ENCODE results near the gene PLD5.

Gene PLD5

DNA sequence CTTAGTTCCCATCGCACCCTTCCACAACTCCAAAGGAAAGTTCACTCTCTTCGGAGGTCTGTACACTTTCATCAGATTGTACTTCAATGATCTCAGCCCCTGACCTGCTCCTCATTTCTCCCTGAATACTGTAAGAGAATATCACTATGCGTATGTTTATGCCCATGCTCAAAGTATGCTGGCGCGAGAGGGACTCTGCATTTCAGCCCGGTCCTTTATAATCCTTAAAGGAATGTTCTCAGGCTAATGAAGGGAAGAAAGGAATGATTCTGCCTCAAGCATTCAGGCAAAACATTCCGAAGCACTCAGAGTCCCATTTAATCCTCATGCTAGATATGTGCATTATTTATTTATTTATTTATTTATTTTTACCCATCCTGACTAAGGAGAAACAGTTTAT lies 76.8 kb downstream of the PLD5 start:
- H2AFZ ChIP-seq (ENCODE audit: low read length): no peak overlapping the region
- H3K27ac ChIP-seq (ENCODE audit: low read length): no peak overlapping the region
- DNase-seq: no peak
- no peaks in the 10 kb centered on the region for H3K27me3 ChIP-seq (replicated peaks; ENCODE audit: insufficient read depth, low read length)
- TF ChIP-seq, protein P1, sequence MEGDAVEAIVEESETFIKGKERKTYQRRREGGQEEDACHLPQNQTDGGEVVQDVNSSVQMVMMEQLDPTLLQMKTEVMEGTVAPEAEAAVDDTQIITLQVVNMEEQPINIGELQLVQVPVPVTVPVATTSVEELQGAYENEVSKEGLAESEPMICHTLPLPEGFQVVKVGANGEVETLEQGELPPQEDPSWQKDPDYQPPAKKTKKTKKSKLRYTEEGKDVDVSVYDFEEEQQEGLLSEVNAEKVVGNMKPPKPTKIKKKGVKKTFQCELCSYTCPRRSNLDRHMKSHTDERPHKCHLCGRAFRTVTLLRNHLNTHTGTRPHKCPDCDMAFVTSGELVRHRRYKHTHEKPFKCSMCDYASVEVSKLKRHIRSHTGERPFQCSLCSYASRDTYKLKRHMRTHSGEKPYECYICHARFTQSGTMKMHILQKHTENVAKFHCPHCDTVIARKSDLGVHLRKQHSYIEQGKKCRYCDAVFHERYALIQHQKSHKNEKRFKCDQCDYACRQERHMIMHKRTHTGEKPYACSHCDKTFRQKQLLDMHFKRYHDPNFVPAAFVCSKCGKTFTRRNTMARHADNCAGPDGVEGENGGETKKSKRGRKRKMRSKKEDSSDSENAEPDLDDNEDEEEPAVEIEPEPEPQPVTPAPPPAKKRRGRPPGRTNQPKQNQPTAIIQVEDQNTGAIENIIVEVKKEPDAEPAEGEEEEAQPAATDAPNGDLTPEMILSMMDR (IDR thresholded peaks at IDR 0.05; ENCODE audit: low read length): no peak
- TF ChIP-seq EZH2 (optimal IDR thresholded peaks at IDR 0.05; ENCODE audit: low read depth, low read length): no peak
- no peak for TF ChIP-seq EZH2phosphoT487 (IDR thresholded peaks at IDR 0.05; ENCODE audit: low read length)
- H3K4me3 ChIP-seq (ENCODE audit: low read length): no peak overlapping the region
- no peaks in the 10 kb centered on the region for H3K9me3 ChIP-seq (replicated peaks; ENCODE audit: insufficient read depth, low read length)
- H3K79me2 ChIP-seq (ENCODE audit: low read length): no peaks in the 10 kb centered on the region
- no peak overlapping the region for H3K4me2 ChIP-seq (ENCODE audit: low read depth, low read length)
- H4K20me1 ChIP-seq (ENCODE audit: insufficient read depth, low read length): no peaks in the 10 kb centered on the region
- no peaks in the 10 kb centered on the region for H3K4me1 ChIP-seq (ENCODE audit: low read length)
- H3K9ac ChIP-seq (ENCODE audit: low read length): no peak overlapping the region
- H3K9me2 ChIP-seq (replicated peaks; ENCODE audit: insufficient read depth, low read length): no peaks in the 10 kb centered on the region
- no peaks in the 10 kb centered on the region for H3K36me3 ChIP-seq (replicated peaks; ENCODE audit: insufficient read depth, low read length)
- no peaks in the 10 kb centered on the region for H3F3A ChIP-seq (ENCODE audit: insufficient read depth, low read length)

DNA sequence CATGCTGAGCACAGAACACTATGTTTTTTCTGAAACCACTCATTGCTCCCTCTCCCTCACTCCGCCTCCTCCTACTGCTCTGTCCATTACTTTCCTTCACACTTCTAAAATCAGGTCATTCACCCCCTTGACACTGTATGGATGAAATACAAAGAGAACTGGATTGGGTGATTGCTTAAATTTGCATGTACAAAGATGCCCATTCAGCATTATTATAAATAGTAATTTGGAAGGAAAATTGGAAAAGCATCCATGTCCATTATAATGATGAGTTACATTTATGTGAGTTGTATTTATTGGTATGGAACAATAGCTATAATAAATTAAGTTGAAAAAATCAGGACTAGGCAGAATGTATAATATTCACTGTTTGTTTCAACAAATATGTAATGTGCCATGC lies 83.7 kb downstream of the PLD5 start:
- no peak overlapping the region for H3K9ac ChIP-seq (ENCODE audit: low read length)
- H3K4me2 ChIP-seq (ENCODE audit: low read depth, low read length): no peak overlapping the region
- no peaks in the 10 kb centered on the region for H3K27me3 ChIP-seq (replicated peaks; ENCODE audit: insufficient read depth, low read length)
- H3K4me3 ChIP-seq (ENCODE audit: low read length): no peak overlapping the region
- no peak overlapping the region for H3K27ac ChIP-seq (ENCODE audit: low read length)
- H3K9me2 ChIP-seq (replicated peaks; ENCODE audit: insufficient read depth, low read length): no peaks in the 10 kb centered on the region
- H3K36me3 ChIP-seq (replicated peaks; ENCODE audit: insufficient read depth, low read length): no peaks in the 10 kb centered on the region
- no peak overlapping the region for H2AFZ ChIP-seq (ENCODE audit: low read length)
- TF ChIP-seq EZH2 (optimal IDR thresholded peaks at IDR 0.05; ENCODE audit: low read depth, low read length) (no peak), EZH2phosphoT487 (IDR thresholded peaks at IDR 0.05; ENCODE audit: low read length) (no peak)
- TF ChIP-seq, protein P1 (IDR thresholded peaks at IDR 0.05; ENCODE audit: low read length): no peak
- no peaks in the 10 kb centered on the region for H3K4me1 ChIP-seq (ENCODE audit: low read length)
- DNase-seq: no peak
- no peaks in the 10 kb centered on the region for H3K9me3 ChIP-seq (replicated peaks; ENCODE audit: insufficient read depth, low read length)
- H3F3A ChIP-seq (ENCODE audit: insufficient read depth, low read length): no peaks in the 10 kb centered on the region
- H3K79me2 ChIP-seq (ENCODE audit: low read length): no peaks in the 10 kb centered on the region
- H4K20me1 ChIP-seq (ENCODE audit: insufficient read depth, low read length): no peaks in the 10 kb centered on the region

DNA sequence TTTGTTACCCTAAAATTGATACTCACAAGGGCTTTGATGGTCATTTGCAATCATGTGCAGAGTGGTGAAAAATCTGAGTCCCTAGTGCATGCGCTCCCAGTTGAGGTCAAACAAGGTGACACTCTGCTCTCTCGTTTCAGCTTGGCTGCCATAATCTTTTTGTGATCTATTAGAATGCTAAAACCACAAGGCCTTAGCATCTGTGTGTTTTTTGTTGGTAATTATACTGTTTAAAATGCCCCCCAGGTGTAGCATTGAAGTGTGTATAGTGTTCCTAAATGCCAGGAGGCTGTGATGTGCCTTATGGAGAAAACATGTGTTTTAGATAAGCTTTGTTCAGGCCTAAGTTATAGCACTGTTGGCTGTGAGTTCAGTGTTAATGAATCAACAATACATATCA lies 89.3 kb downstream of the PLD5 start:
- Histone ChIP-seq H3K36me3 (replicated peaks; ENCODE audit: insufficient read depth, low read length) (no peaks in the 10 kb centered on the region), H3K4me2 (ENCODE audit: low read depth, low read length) (no peak overlapping the region), H4K20me1 (ENCODE audit: insufficient read depth, low read length) (no peaks in the 10 kb centered on the region), H3F3A (ENCODE audit: insufficient read depth, low read length) (no peaks in the 10 kb centered on the region), H3K4me1 (ENCODE audit: low read length) (no peaks in the 10 kb centered on the region), H3K9ac (ENCODE audit: low read length) (no peak overlapping the region), H2AFZ (ENCODE audit: low read length) (no peak overlapping the region), H3K27me3 (replicated peaks; ENCODE audit: insufficient read depth, low read length) (no peaks in the 10 kb centered on the region), H3K9me3 (replicated peaks; ENCODE audit: insufficient read depth, low read length) (no peaks in the 10 kb centered on the region), H3K27ac (ENCODE audit: low read length) (no peak overlapping the region), H3K9me2 (replicated peaks; ENCODE audit: insufficient read depth, low read length) (no peaks in the 10 kb centered on the region), H3K4me3 (ENCODE audit: low read length) (no peak overlapping the region), H3K79me2 (ENCODE audit: low read length) (no peaks in the 10 kb centered on the region)
- no peak for DNase-seq
- TF ChIP-seq EZH2phosphoT487 (IDR thresholded peaks at IDR 0.05; ENCODE audit: low read length) (no peak), EZH2 (optimal IDR thresholded peaks at IDR 0.05; ENCODE audit: low read depth, low read length) (no peak)
- TF ChIP-seq, protein P1 (IDR thresholded peaks at IDR 0.05; ENCODE audit: low read length): no peak

Measured in MM.1S (cell line).